ENCODE results near the gene ZNF174.

Gene ZNF174

GRCh38 chr16:3369073-3369472, 31.9 kb upstream of the ZNF174 start:
- no peak overlapping the region for H3K27ac ChIP-seq
- TF ChIP-seq, protein P1, sequence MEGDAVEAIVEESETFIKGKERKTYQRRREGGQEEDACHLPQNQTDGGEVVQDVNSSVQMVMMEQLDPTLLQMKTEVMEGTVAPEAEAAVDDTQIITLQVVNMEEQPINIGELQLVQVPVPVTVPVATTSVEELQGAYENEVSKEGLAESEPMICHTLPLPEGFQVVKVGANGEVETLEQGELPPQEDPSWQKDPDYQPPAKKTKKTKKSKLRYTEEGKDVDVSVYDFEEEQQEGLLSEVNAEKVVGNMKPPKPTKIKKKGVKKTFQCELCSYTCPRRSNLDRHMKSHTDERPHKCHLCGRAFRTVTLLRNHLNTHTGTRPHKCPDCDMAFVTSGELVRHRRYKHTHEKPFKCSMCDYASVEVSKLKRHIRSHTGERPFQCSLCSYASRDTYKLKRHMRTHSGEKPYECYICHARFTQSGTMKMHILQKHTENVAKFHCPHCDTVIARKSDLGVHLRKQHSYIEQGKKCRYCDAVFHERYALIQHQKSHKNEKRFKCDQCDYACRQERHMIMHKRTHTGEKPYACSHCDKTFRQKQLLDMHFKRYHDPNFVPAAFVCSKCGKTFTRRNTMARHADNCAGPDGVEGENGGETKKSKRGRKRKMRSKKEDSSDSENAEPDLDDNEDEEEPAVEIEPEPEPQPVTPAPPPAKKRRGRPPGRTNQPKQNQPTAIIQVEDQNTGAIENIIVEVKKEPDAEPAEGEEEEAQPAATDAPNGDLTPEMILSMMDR (conservative IDR thresholded peaks at IDR 0.05) = no peak

DNA sequence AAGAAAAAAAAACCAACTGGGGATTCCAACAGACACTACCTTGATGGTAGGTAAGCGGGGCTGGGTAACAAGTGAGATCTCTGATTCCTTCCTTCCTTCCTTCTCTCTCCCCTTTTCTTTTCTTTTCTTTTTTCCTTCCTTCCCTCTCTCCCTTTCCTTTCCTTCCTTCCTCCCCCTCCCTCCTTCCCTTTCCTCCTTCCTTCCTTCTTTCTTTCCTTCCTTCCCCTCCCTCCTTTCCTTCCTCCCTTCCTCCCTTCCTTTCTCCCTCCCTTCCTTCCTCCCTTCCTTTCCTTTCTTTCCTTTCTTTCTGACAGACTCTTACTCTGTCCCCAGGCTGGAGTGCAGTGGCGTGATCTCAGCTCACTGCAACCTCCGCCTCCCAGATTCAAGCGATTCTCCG, 25.3 kb upstream of the ZNF174 start:
- TF ChIP-seq, protein P1 (conservative IDR thresholded peaks at IDR 0.05) = no peak
- H3K27ac ChIP-seq = no peak overlapping the region

DNA sequence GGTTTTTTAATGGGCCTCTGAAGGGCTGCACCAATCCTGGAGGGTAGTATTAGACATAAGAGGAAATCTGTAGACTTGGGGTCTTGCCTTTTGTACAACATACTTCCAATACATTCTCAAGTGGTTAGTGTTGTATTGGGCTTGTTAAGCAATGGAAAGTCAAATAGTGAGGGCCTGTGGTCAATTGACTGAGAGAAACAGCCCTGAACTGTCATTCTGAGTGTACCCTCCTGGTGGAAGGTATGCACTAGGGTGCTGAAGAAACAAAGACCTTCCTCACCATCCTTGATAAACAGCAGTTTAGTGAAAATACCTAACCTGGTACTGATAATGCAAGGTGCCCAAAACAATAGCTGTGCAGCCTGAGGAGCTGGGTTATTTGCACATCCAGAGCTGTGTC, 23.1 kb upstream of the ZNF174 start:
- no peak overlapping the region for H3K27ac ChIP-seq
- TF ChIP-seq, protein P1 (conservative IDR thresholded peaks at IDR 0.05) = no peak

- H3K27ac ChIP-seq = no peak overlapping the region
- TF ChIP-seq, protein P1 (conservative IDR thresholded peaks at IDR 0.05) = no peak
Observed at GRCh38 chr16:3383045-3383448, 18.0 kb upstream of the ZNF174 start.

DNA sequence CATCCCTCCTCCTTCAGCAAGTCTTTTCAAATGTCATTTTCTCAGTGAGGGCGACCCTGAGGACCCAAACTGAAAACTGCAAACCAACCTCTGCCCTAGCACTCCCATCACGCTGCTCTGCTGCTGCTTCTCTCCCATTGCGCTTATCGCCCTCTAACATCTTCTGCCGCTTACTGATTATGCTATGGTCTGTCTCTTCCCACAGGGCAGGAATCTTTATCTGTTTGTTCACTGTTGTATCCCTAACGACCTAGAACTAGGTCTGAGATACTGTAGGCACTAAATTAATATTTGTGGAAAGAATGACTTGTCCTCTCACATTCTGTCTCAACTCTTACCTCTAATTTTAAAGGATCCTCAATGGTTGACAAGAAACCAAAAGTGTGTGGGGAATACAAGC, 12.7 kb upstream of the ZNF174 start:
- H3K27ac ChIP-seq = no peak overlapping the region
- TF ChIP-seq, protein P1 (conservative IDR thresholded peaks at IDR 0.05) = no peak

- TF ChIP-seq, protein P1 (conservative IDR thresholded peaks at IDR 0.05) = no peak
- no peak overlapping the region for H3K27ac ChIP-seq
Observed at GRCh38 chr16:3389663-3390338, 11.2 kb upstream of the ZNF174 start.

DNA sequence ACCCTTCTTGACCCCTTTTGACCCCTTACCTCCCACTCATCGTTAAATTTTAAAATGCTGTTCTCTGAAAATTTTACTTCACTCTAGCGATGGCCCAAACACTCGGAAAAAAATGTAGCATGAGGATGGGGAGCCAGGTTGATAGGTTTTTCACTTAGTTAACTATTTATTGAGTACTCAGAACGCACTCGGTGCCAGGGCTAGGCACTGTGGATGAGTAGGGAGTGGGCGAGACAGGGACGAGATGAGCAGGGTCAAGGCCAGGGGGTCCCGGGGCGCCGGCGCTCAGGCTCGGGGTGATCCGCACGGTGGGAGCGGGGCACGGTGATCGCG, 603 bp upstream of the ZNF174 start:
- H3K27ac ChIP-seq = peak overlapping the region; percentile 75
- TF ChIP-seq, protein P1 (conservative IDR thresholded peaks at IDR 0.05) = no peak

All from VCaP (cell line).